ENCODE results near the gene SNORC. TPM values are rescaled to one million over a fixed set of nuclear protein-coding genes. Genes with fewer than 3 reads are reported as not detected.

Gene SNORC
- polyA plus RNA-seq, 3 donors, result 0.61 TPM; not detected in 2

DNA sequence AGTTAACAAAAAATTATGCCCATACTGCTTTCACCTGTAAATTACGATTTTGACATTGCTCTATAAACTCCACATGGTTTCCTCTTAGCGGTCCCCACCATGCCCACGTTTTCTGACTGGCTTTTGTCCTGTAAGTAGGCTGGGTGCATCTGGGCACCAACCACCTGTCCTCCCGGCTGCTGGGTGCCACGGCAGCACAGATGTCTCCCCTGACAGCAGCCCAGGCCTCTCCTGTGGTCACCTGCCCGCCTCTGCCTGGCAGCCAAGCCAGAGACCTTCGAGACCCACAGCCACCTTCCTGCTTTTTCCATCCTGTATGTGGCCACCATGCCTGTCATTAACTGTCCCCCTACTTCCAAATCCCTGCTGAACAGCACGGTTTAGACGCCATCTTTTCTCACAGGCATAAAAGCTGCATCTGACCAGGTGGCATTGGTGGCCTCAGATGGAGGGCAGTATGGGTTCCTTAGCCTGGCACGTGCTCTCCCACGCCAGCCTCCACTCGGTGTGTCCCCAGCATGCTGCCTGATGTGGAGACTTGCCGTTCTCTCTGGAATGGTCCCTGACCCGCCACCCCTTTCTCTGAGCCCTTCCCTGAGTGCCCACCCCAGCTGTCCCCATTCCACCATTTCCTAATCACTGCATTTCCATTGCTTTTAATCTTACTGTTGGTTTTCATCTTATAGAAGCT, 18.9 kb downstream of the SNORC start:
- no peak for TF ChIP-seq CTCF (IDR thresholded peaks at IDR 0.05)
- no peak overlapping the region for H3K4me3 ChIP-seq (replicated peaks in 1 of 3; ENCODE audit: low read depth in 2 of 3, low read length in 3 of 3)
- no peak overlapping the region for H3K27ac ChIP-seq (ENCODE audit: low read depth in 1 of 2, low read length in 2 of 2)
- peaks cover 4% of the 10 kb centered on the region for H3K4me1 Mint-ChIP-seq
- H3K27me3 ChIP-seq (ENCODE audit: control insufficient read depth in 2 of 2, insufficient read depth in 2 of 2, low read length in 2 of 2), result no peaks in the 10 kb centered on the region
- H4K20me1 ChIP-seq (ENCODE audit: insufficient read depth, low read length), result no peaks in the 10 kb centered on the region
- DNase-seq, result no peak
- H3K27me3 Mint-ChIP-seq (ENCODE audit: low read depth in 3 of 3), result peaks cover 5 to 13% (median 12%) of the 10 kb centered on the region in 3 donors
- no peak overlapping the region for H3K4me2 ChIP-seq (replicated peaks; ENCODE audit: extremely low read depth, low read length, poor library complexity, severe bottlenecking)
- no peak overlapping the region for H2AFZ ChIP-seq (ENCODE audit: insufficient read depth, low read depth, low read length, poor library complexity, severe bottlenecking)
- no peak overlapping the region for H3K9ac ChIP-seq (ENCODE audit: insufficient read depth, low read length, poor library complexity, severe bottlenecking)
- H3K9me3 Mint-ChIP-seq, result peaks cover 0 to 3% (median 0%) of the 10 kb centered on the region in 7 donors
- no peaks in the 10 kb centered on the region for H3K36me3 ChIP-seq (replicated peaks in 1 of 2; ENCODE audit: control insufficient read depth in 1 of 2, insufficient read depth in 2 of 2, low read length in 2 of 2)
- no peaks in the 10 kb centered on the region for H3K4me1 ChIP-seq (ENCODE audit: control insufficient read depth in 1 of 2, insufficient read depth in 2 of 2, low read length in 2 of 2)
- no peaks in the 10 kb centered on the region for H3K9me3 ChIP-seq (replicated peaks in 1 of 2; ENCODE audit: control insufficient read depth in 1 of 2, insufficient read depth in 1 of 2, low read length in 2 of 2)
- intact Hi-C loops (cut with micrococcal nuclease), result no loop called here
- 83% methylated on average over 10 of the region's 14 CpGs for WGBS (ENCODE audit: insufficient coverage)
- no peaks in the 10 kb centered on the region for H3K36me3 Mint-ChIP-seq
- no peak overlapping the region for H3K4me3 Mint-ChIP-seq
- H3K27ac Mint-ChIP-seq, result no peak overlapping the region
- no peaks in the 10 kb centered on the region for H3K79me2 ChIP-seq (ENCODE audit: insufficient read depth, low read length)

- WGBS (ENCODE audit: insufficient coverage), result 84% methylated on average over 4 of the region's 5 CpGs
Observed at GRCh38 chr2:232889876-232890401, 19.9 kb downstream of the SNORC start.

More at GRCh38 chr2:232889876-232890401, 19.9 kb downstream of the SNORC start:
- Histone ChIP-seq H2AFZ (ENCODE audit: insufficient read depth, low read depth, low read length, poor library complexity, severe bottlenecking) (no peak overlapping the region), H3K36me3 (replicated peaks in 1 of 2; ENCODE audit: control insufficient read depth in 1 of 2, insufficient read depth in 2 of 2, low read length in 2 of 2) (no peaks in the 10 kb centered on the region), H3K9me3 (replicated peaks in 1 of 2; ENCODE audit: control insufficient read depth in 1 of 2, insufficient read depth in 1 of 2, low read length in 2 of 2) (no peaks in the 10 kb centered on the region), H3K9ac (ENCODE audit: insufficient read depth, low read length, poor library complexity, severe bottlenecking) (no peak overlapping the region), H4K20me1 (ENCODE audit: insufficient read depth, low read length) (no peaks in the 10 kb centered on the region), H3K79me2 (ENCODE audit: insufficient read depth, low read length) (no peaks in the 10 kb centered on the region), H3K4me3 (replicated peaks in 1 of 3; ENCODE audit: low read depth in 2 of 3, low read length in 3 of 3) (no peak overlapping the region), H3K4me2 (replicated peaks; ENCODE audit: extremely low read depth, low read length, poor library complexity, severe bottlenecking) (no peak overlapping the region), H3K27ac (ENCODE audit: low read depth in 1 of 2, low read length in 2 of 2) (no peak overlapping the region), H3K4me1 (ENCODE audit: control insufficient read depth in 1 of 2, insufficient read depth in 2 of 2, low read length in 2 of 2) (no peaks in the 10 kb centered on the region), H3K27me3 (ENCODE audit: control insufficient read depth in 2 of 2, insufficient read depth in 2 of 2, low read length in 2 of 2) (no peaks in the 10 kb centered on the region)
- H3K36me3 Mint-ChIP-seq, result no peaks in the 10 kb centered on the region
- DNase-seq, result no peak
- peak overlapping the region in 1 of 2 donors; percentile 37 for H3K4me3 Mint-ChIP-seq
- peaks cover 5 to 12% (median 12%) of the 10 kb centered on the region in 3 donors for H3K27me3 Mint-ChIP-seq (ENCODE audit: low read depth in 3 of 3)
- intact Hi-C loops (cut with micrococcal nuclease), result no loop called here
- H3K9me3 Mint-ChIP-seq, result peaks cover 0 to 2% (median 0%) of the 10 kb centered on the region in 7 donors
- peaks cover 4% of the 10 kb centered on the region for H3K4me1 Mint-ChIP-seq
- H3K27ac Mint-ChIP-seq, result no peak overlapping the region
- TF ChIP-seq CTCF (IDR thresholded peaks at IDR 0.05), result no peak

All from CD14-positive monocyte (primary cell).